Left ventricle myocardium inferior (tissue), 1 donor: Measurements from ENCODE around the gene SLC22A23. TPM values are rescaled to one million over a fixed set of nuclear protein-coding genes. Genes with fewer than 3 reads are reported as not detected.

Experiments
- DNase-seq: peaks from one replicate; pipeline ENCODE4 v3.0.0-alpha.2; 2020
- H3K27ac ChIP-seq: fragments of 200-600 bp; replicated peaks from 2 replicates; pipeline ENCODE4 v1.8.0; 2021
- H3K27me3 ChIP-seq: fragments of 200-600 bp; 2 replicates; pipeline ENCODE4 v1.8.0; 2021; ENCODE audit warnings: low read depth
- H3K36me3 ChIP-seq: fragments of 200-600 bp; 2 replicates; pipeline ENCODE4 v1.8.0; 2021
- H3K4me1 ChIP-seq: fragments of 200-600 bp; 2 replicates; pipeline ENCODE4 v1.8.0; 2021
- H3K4me3 ChIP-seq: fragments of 200-600 bp; 2 replicates; pipeline ENCODE4 v1.8.0; 2021; ENCODE audit warnings: mild to moderate bottlenecking, moderate library complexity
- H3K9me3 ChIP-seq: fragments of 200-600 bp; replicated peaks from 2 replicates; pipeline ENCODE4 v1.8.0; 2021
- intact Hi-C: fragments of 100-400 bp; cut with micrococcal nuclease; formaldehyde crosslinking; loops from one replicate; pipeline ENCODE4 v1.11.0; 2022
- total RNA-seq: library from RNA; stranded (reverse); fragmentation: NEBNext Ultra II Directional; extraction: Animal tissue kit (Norgen Biotek cat#: 25700); gene quantifications from one replicate; pipeline ENCODE4 v1.2.1, GENCODE V29; 2021
- TF ChIP-seq, protein P1 (sequence below): fragments of 200-600 bp; IDR thresholded peaks from 2 replicates; pipeline ENCODE4 v1.8.0; 2021; ENCODE audit warnings: antibody characterized with exemption, mild to moderate bottlenecking, borderline replicate concordance
- donor health status: DM: no; HTN: yes; CAD: no; lungs with severe emphysema.

Gene SLC22A23
- total RNA-seq, 1 donor from 2014 or later, result 7.0 TPM

DNA sequence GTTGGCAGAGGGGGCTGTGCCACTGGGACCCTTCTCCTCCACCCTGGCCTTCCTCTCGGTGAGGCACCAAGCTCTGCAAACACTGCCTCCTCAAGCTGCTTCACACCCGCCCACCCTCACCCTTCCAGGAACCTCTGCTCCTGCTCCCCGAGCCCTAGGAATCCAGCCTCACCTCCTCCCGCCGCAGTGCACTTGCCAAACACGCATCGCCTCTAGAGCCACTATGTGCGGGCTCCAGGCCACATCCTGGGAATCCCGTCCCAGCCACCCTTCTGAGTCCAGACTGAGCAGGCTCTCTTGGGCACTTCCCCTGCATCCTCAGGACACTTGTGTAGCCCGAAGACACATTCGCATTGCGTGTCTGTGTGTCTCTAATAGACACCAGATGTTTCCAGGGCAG, 179.6 kb downstream of the SLC22A23 start:
- TF ChIP-seq, protein P1, sequence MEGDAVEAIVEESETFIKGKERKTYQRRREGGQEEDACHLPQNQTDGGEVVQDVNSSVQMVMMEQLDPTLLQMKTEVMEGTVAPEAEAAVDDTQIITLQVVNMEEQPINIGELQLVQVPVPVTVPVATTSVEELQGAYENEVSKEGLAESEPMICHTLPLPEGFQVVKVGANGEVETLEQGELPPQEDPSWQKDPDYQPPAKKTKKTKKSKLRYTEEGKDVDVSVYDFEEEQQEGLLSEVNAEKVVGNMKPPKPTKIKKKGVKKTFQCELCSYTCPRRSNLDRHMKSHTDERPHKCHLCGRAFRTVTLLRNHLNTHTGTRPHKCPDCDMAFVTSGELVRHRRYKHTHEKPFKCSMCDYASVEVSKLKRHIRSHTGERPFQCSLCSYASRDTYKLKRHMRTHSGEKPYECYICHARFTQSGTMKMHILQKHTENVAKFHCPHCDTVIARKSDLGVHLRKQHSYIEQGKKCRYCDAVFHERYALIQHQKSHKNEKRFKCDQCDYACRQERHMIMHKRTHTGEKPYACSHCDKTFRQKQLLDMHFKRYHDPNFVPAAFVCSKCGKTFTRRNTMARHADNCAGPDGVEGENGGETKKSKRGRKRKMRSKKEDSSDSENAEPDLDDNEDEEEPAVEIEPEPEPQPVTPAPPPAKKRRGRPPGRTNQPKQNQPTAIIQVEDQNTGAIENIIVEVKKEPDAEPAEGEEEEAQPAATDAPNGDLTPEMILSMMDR, result no peak
- H3K4me3 ChIP-seq, result no peak overlapping the region
- no peak for DNase-seq
- H3K9me3 ChIP-seq, result no peaks in the 10 kb centered on the region
- H3K27ac ChIP-seq, result no peak overlapping the region
- no peaks in the 10 kb centered on the region for H3K27me3 ChIP-seq
- intact Hi-C loops, result loop anchor here (5.0 kb wide), 1 partner anchor 455 kb away; no protein-coding TSS in a partner anchor
- peaks cover 10% of the 10 kb centered on the region for H3K36me3 ChIP-seq
- peaks cover 19% of the 10 kb centered on the region for H3K4me1 ChIP-seq

DNA sequence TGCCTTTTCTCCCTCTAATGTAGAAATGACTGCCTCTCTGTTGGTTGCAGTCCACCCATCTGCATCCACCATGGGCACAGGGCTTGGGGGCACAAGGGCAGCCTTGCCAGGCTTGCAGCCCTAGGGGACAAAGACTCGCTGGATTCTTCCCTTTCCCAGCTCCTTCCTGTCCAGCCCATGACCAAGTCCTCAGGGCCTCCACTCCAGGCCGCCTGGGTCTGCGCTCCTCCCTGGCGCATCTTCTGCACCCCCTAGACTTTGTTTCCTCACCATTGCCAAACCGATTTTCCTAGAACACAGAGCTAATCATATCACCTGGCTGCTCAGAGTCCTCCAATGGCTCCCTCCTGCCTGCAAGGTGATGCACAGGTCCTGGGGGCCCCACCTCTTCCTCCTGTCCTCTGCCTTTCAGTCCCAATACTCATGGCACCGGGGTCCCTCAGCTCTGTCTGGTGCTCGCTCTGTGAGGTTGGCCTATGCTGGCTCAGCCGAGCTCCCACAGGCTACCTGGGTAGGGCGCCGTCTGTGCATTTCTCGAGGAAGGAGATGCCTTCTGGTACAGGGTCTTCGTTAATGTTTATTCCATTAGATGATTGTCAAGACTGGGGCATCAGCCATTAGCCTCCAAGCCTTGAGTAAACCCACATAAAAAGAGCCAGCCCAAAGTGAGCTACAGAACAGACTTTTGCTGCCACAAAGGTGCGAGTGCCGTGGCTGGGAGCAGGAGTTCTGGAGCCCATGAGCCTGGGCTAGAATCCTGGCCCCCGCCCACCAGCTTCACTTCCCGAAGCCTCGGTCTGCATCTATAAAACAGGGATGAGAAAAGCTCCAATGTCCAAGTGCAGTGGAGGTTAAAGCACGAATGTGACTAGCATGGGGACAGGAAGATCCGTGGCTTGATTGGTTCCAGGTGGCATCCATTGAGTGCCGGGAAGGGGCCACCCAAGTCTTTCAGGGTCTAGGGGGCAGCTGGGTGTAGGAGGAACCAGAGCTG, 180.4 kb downstream of the SLC22A23 start:
- Histone ChIP-seq H3K36me3 (peaks cover 18% of the 10 kb centered on the region), H3K27me3 (no peaks in the 10 kb centered on the region), H3K27ac (no peak overlapping the region), H3K4me3 (no peak overlapping the region), H3K4me1 (peaks cover 11% of the 10 kb centered on the region), H3K9me3 (no peaks in the 10 kb centered on the region)
- TF ChIP-seq, protein P1, result no peak
- intact Hi-C loops, result loop anchor here (5.0 kb wide), 1 partner anchor 456 kb away; no protein-coding TSS in a partner anchor
- no peak for DNase-seq

DNA sequence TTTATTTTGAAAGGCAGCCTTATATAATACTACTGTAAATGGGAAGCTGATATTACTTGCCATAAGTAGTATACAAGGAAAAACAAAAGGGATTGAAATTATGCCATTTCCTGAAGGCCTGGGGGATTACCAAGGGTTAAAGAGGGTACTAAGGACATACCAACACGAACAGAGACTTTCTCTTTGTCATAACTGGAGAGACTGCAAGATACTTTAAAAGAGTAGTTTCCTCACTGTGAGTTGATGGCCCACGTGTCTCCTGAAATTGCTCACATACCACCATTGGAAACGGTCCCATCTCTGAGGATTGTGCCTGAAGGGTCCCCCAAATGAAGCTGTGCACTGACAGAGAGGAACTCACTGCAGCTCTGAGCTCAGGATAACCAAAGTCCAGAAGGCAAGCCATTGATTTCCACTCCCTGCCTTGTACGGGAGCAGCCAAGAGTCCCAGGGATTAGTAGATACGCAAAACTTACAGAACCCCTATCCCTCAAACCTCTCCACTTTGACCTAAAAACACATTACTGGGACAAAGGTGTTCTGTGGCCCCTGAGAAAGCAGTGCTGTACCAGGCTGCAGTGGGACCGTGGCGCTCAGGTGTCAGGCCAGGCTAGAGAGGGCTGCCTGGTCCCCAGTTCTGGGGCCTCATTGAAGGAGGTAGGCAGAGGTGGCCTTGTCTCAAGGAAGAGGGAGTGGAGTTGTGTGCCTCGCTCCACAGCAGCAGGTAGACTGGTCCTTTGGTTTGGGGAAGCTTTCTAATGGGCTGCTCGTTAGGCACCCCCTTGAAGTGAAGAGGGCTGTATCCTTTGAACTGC, 182.9 kb downstream of the SLC22A23 start:
- intact Hi-C loops, result no loop called here

DNA sequence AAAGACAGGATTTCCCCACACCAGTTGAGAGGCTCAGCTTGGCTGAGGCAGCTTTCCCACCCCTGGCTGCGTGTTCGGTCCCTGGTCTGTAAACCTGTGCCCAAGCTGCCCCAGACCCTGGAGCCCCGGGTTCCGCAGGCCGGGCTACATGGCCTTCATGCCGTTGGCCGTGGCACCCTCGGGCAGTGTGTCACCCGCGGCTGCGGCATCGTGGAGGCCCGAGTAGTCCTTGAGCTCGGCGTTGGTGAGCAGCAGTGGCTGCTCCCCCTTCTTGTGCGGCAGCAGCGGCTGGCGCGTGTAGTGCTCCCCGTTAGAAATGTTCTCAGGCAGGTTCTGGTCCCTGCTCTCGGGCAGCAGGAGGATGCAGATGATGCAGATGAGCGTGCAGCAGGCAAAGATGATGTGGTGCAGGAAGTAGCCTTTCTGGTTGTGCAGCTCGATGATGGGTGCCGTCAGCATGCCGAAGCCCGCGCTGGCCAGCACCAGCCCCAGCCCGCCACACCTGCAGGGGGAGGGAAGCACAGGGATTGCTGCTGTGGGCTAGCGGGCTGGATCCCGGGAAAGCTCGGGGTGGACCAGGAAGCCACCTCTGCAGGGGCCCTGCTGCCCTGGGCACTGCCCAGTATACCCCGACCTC, 183.8 kb downstream of the SLC22A23 start:
- TF ChIP-seq, protein P1, result no peak
- H3K27me3 ChIP-seq, result no peaks in the 10 kb centered on the region
- peaks cover 44% of the 10 kb centered on the region for H3K36me3 ChIP-seq
- no peak for DNase-seq
- intact Hi-C loops, result no loop called here
- H3K4me1 ChIP-seq, result no peaks in the 10 kb centered on the region
- no peak overlapping the region for H3K27ac ChIP-seq
- no peak overlapping the region for H3K4me3 ChIP-seq
- H3K9me3 ChIP-seq, result no peaks in the 10 kb centered on the region

More for the DNA sequence above, 182.9 kb downstream of the SLC22A23 start:
- Histone ChIP-seq H3K36me3 (peaks cover 42% of the 10 kb centered on the region), H3K27ac (no peak overlapping the region), H3K27me3 (no peaks in the 10 kb centered on the region), H3K4me1 (no peaks in the 10 kb centered on the region), H3K9me3 (no peaks in the 10 kb centered on the region), H3K4me3 (no peak overlapping the region)
- no peak for DNase-seq
- TF ChIP-seq, protein P1, result no peak

DNA sequence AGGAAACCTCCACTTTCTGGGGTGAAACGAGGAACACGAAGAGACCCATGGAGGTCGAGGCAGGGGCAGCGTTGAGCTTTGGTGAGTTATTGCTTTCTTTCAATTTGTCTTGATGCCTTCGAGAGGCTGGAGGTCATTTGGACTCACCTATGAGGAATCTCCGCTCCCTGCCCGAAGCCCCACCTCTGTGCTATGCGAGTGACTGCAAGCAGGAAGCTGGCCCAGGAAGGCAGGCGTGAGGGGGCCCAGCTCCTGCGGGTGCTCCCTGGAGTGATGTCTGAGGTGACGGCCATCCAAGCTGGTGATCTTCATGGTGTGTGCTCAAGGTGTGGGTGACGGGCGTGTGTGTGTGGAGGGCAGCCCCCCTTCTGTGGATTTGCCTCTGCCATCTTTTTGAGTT, 185.1 kb downstream of the SLC22A23 start:
- TF ChIP-seq, protein P1, result no peak
- no peak overlapping the region for H3K4me3 ChIP-seq
- intact Hi-C loops, result no loop called here
- no peaks in the 10 kb centered on the region for H3K27me3 ChIP-seq
- no peak for DNase-seq
- no peaks in the 10 kb centered on the region for H3K9me3 ChIP-seq
- H3K27ac ChIP-seq, result no peak overlapping the region
- H3K36me3 ChIP-seq, result peaks cover 49% of the 10 kb centered on the region
- H3K4me1 ChIP-seq, result no peaks in the 10 kb centered on the region
